ENCODE data around the gene FBXL14.

The FBXL14 gene

GRCh38 chr12:1575408-1576401 lies 18.7 kb downstream of the FBXL14 start:
- TF ChIP-seq, protein P1, sequence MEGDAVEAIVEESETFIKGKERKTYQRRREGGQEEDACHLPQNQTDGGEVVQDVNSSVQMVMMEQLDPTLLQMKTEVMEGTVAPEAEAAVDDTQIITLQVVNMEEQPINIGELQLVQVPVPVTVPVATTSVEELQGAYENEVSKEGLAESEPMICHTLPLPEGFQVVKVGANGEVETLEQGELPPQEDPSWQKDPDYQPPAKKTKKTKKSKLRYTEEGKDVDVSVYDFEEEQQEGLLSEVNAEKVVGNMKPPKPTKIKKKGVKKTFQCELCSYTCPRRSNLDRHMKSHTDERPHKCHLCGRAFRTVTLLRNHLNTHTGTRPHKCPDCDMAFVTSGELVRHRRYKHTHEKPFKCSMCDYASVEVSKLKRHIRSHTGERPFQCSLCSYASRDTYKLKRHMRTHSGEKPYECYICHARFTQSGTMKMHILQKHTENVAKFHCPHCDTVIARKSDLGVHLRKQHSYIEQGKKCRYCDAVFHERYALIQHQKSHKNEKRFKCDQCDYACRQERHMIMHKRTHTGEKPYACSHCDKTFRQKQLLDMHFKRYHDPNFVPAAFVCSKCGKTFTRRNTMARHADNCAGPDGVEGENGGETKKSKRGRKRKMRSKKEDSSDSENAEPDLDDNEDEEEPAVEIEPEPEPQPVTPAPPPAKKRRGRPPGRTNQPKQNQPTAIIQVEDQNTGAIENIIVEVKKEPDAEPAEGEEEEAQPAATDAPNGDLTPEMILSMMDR (IDR thresholded peaks at IDR 0.05; ENCODE audit: insufficient read depth, low read length, poor library complexity, severe bottlenecking), result no peak
- DNase-seq (ENCODE audit: extremely low read depth, insufficient read length), result no peak
- H3K27me3 ChIP-seq (replicated peaks; ENCODE audit: control insufficient read depth, insufficient read depth, low read length), result no peaks in the 10 kb centered on the region
- H3K4me3 ChIP-seq (replicated peaks; ENCODE audit: low read depth, low read length), result no peak overlapping the region
- H3K36me3 ChIP-seq (ENCODE audit: control insufficient read depth, insufficient read depth, low read length), result no peaks in the 10 kb centered on the region

- Histone ChIP-seq H3K36me3 (ENCODE audit: control insufficient read depth, insufficient read depth, low read length) (no peaks in the 10 kb centered on the region), H3K4me3 (replicated peaks; ENCODE audit: low read depth, low read length) (no peak overlapping the region), H3K27me3 (replicated peaks; ENCODE audit: control insufficient read depth, insufficient read depth, low read length) (no peaks in the 10 kb centered on the region)
- DNase-seq (ENCODE audit: extremely low read depth, insufficient read length), result no peak
- TF ChIP-seq, protein P1 (IDR thresholded peaks at IDR 0.05; ENCODE audit: insufficient read depth, low read length, poor library complexity, severe bottlenecking), result no peak
Measured at GRCh38 chr12:1574865-1575259, 19.5 kb downstream of the FBXL14 start.

GRCh38 chr12:1573960-1574864 lies 20.2 kb downstream of the FBXL14 start:
- TF ChIP-seq, protein P1 (IDR thresholded peaks at IDR 0.05; ENCODE audit: insufficient read depth, low read length, poor library complexity, severe bottlenecking), result no peak
- H3K27me3 ChIP-seq (replicated peaks; ENCODE audit: control insufficient read depth, insufficient read depth, low read length), result no peaks in the 10 kb centered on the region
- no peak overlapping the region for H3K4me3 ChIP-seq (replicated peaks; ENCODE audit: low read depth, low read length)
- DNase-seq (ENCODE audit: extremely low read depth, insufficient read length), result no peak
- no peaks in the 10 kb centered on the region for H3K36me3 ChIP-seq (ENCODE audit: control insufficient read depth, insufficient read depth, low read length)

DNA sequence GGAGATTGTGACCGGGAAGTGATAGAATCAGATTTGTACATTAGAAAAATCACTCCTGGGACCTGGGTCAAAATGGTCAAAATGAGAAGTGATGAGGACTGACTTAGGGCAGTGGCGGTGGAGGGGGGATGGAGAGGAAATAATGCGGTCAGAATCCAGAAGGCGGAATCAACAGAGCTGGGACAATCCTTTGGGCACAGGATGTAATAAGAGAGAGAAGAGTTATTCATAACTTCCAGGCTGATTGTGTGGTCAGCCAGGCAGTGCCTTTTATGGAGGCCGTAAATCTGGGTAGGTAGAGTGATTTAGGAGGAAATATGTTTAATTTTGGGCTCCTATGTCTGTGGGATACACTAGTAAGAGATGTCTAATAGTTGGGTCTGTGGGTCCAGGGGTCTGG lies 21.6 kb downstream of the FBXL14 start:
- TF ChIP-seq, protein P1 (IDR thresholded peaks at IDR 0.05; ENCODE audit: insufficient read depth, low read length, poor library complexity, severe bottlenecking), result no peak
- H3K27me3 ChIP-seq (replicated peaks; ENCODE audit: control insufficient read depth, insufficient read depth, low read length), result no peaks in the 10 kb centered on the region
- no peaks in the 10 kb centered on the region for H3K36me3 ChIP-seq (ENCODE audit: control insufficient read depth, insufficient read depth, low read length)
- DNase-seq (ENCODE audit: extremely low read depth, insufficient read length), result no peak
- no peak overlapping the region for H3K4me3 ChIP-seq (replicated peaks; ENCODE audit: low read depth, low read length)

DNA sequence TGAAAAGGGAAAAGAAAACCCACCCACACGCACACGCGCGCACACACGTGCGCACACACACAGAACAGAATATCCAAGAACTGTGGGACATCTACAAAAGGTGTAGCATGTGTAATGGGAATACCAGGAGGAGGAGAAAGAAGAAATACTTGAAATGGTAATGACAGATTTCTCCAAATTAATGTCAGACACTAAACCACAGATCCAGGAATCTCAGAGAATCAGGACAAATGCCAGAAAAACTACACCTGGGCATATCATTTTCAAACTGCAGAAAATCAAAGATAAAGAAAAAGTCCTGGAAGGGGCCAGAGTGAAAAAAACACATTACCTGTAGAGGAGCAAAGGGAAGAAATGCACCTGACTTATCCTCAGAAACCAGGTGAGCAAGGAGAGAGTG lies 26.5 kb downstream of the FBXL14 start:
- TF ChIP-seq, protein P1 (IDR thresholded peaks at IDR 0.05; ENCODE audit: insufficient read depth, low read length, poor library complexity, severe bottlenecking), result no peak
- H3K36me3 ChIP-seq (ENCODE audit: control insufficient read depth, insufficient read depth, low read length), result no peaks in the 10 kb centered on the region
- H3K4me3 ChIP-seq (replicated peaks; ENCODE audit: low read depth, low read length), result no peak overlapping the region
- H3K27me3 ChIP-seq (replicated peaks; ENCODE audit: control insufficient read depth, insufficient read depth, low read length), result no peaks in the 10 kb centered on the region
- no peak for DNase-seq (ENCODE audit: extremely low read depth, insufficient read length)
